Lung (tissue), 12 donors: ENCODE measurements around the gene NOS1AP. TPM values are rescaled to one million over a fixed set of nuclear protein-coding genes. Genes with fewer than 3 reads are reported as not detected.

Source experiments
- ATAC-seq: fragments of 200-7000 bp; cut with Tn5 transposase; one replicate; pipeline ENCODE4 v1.9.1; 2020; ENCODE audit warnings: moderate number of reproducible peaks; ENCODE audit not compliant: insufficient read depth, low FRiP score
- DNase-seq, 3 donors: peaks; one replicate each; pipeline ENCODE4 v3.0.0-alpha.2; 2013 to 2017
- H3K27ac ChIP-seq, 2 donors: one replicate each; pipeline ENCODE4 v1.5.1; 2013; ENCODE audit warnings: mild to moderate bottlenecking in 2 of 2, moderate library complexity in 2 of 2, control low read depth in 1 of 2, inconsistent platforms in 1 of 2, low read depth in 1 of 2, low read length in 1 of 2
- H3K27me3 ChIP-seq, 3 donors: one replicate each; pipeline ENCODE4 v1.5.1; 2013; ENCODE audit warnings: low read length in 2 of 3; ENCODE audit not compliant: control insufficient read depth in 3 of 3, insufficient read depth in 3 of 3
- H3K36me3 ChIP-seq, 4 donors: one replicate each; pipeline ENCODE4 v1.5.1; 2013; ENCODE audit warnings: low read length in 4 of 4, mild to moderate bottlenecking in 1 of 4, moderate library complexity in 1 of 4; ENCODE audit not compliant: control insufficient read depth in 4 of 4, insufficient read depth in 4 of 4
- H3K4me1 ChIP-seq, 5 donors: one replicate each; pipeline ENCODE4 v1.5.1; 2013; ENCODE audit warnings: low read length in 5 of 5, mild to moderate bottlenecking in 2 of 5, moderate library complexity in 1 of 5; ENCODE audit not compliant: control insufficient read depth in 5 of 5, insufficient read depth in 5 of 5
- H3K4me3 ChIP-seq: one replicate; pipeline ENCODE4 v1.5.1; 2013; ENCODE audit warnings: mild to moderate bottlenecking, control low read depth, moderate library complexity
- H3K9ac ChIP-seq, 2 donors: one replicate each; pipeline ENCODE4 v1.5.1; 2013; ENCODE audit warnings: low read length in 2 of 2, control low read depth in 1 of 2; ENCODE audit not compliant: insufficient read depth in 1 of 2
- H3K9me3 ChIP-seq, 4 donors: one replicate each; pipeline ENCODE4 v1.5.1; 2013; ENCODE audit warnings: low read length in 3 of 4, mild to moderate bottlenecking in 1 of 4, moderate library complexity in 1 of 4; ENCODE audit not compliant: control insufficient read depth in 4 of 4, insufficient read depth in 3 of 4
- CTCF ChIP-seq: IDR thresholded peaks from 2 replicates; pipeline ENCODE4 v1.5.1; 2012; ENCODE audit warnings: mild to moderate bottlenecking; ENCODE audit errors: control extremely low read depth, extremely low read depth
- WGBS, 2 donors: extraction: QIAGEN DNeasy Blood & Tissue Kit; methylation state at CpG; one replicate each; pipeline ENCODE4 v1.1.7; 2013; 5-methylcytosine and 5-hydroxymethylcytosine counted together
- polyA plus RNA-seq, 2 donors: library from polyadenylated mRNA; stranded (reverse); fragments of 200-250 nt; gene quantifications; one replicate each; pipeline ENCODE4 v1.2.1, GENCODE V29; 2013
- total RNA-seq, 2 donors: library from RNA; depleted of rRNA in 1 of 2; stranded (reverse); fragments of >200 nt in 1 of 2; gene quantifications; one replicate each; pipeline ENCODE4 v1.2.1, GENCODE V29; 2014 to 2021
- donor health status: control.
- donor health status: control.
- donor health status: Bipolar disorder and iron deficiency.
- donor health status: healthy.
- donor health status: DM: yes; HTN: yes; CAD: no.

NOS1AP gene
- total and polyA plus RNA-seq, 4 donors = 0.57 to 5.0 (median 1.2) TPM

- Histone ChIP-seq H3K4me1 (peaks cover 0 to 44% (median 13%) of the 10 kb centered on the region in 5 donors), H3K27ac (no peak overlapping the region), H3K27me3 (no peaks in the 10 kb centered on the region), H3K9me3 (no peaks in the 10 kb centered on the region), H3K36me3 (no peaks in the 10 kb centered on the region), H3K9ac (no peak overlapping the region), H3K4me3 (no peak overlapping the region)
- no peak for DNase-seq
- 86 to 90% methylated on average over 7 of the region's 7 CpGs for WGBS, 2 donors
- no peak for ATAC-seq
- TF ChIP-seq CTCF = no peak
These were observed 143.2 kb downstream of the NOS1AP start for GRCh38 chr1:162212713-162213112.

GRCh38 chr1:162213281-162213912 lies 143.9 kb downstream of the NOS1AP start:
- no peaks in the 10 kb centered on the region for H3K36me3 ChIP-seq
- H3K27me3 ChIP-seq = no peaks in the 10 kb centered on the region
- 47 to 77% methylated on average over 7 of the region's 7 CpGs for WGBS, 2 donors
- no peaks in the 10 kb centered on the region for H3K9me3 ChIP-seq
- no peak overlapping the region for H3K4me3 ChIP-seq
- H3K9ac ChIP-seq = no peak overlapping the region
- peak; percentile 45 for ATAC-seq
- peak; percentile 81 to 90 (median 84) for DNase-seq
- H3K27ac ChIP-seq = peak overlapping the region in 1 of 2 donors; percentile 37
- TF ChIP-seq CTCF = no peak
- peaks cover 0 to 45% (median 13%) of the 10 kb centered on the region in 5 donors for H3K4me1 ChIP-seq

GRCh38 chr1:162214202-162214601 lies 144.7 kb downstream of the NOS1AP start:
- Histone ChIP-seq H3K27ac (no peak overlapping the region), H3K36me3 (no peaks in the 10 kb centered on the region), H3K4me1 (peaks cover 0 to 38% (median 12%) of the 10 kb centered on the region in 5 donors), H3K9ac (no peak overlapping the region), H3K4me3 (no peak overlapping the region), H3K9me3 (no peaks in the 10 kb centered on the region), H3K27me3 (no peaks in the 10 kb centered on the region)
- 84 to 86% methylated on average over 6 of the region's 6 CpGs for WGBS, 2 donors
- no peak for DNase-seq
- TF ChIP-seq CTCF = no peak
- ATAC-seq = no peak

- no peak overlapping the region for H3K4me3 ChIP-seq
- WGBS, 2 donors = 40 to 46% methylated on average over 5 of the region's 5 CpGs
- no peak overlapping the region for H3K27ac ChIP-seq
- DNase-seq (no peak), ATAC-seq (no peak)
- H3K4me1 ChIP-seq = peaks cover 0 to 34% (median 12%) of the 10 kb centered on the region in 5 donors
- H3K9ac ChIP-seq = no peak overlapping the region
- H3K27me3 ChIP-seq = no peaks in the 10 kb centered on the region
- no peak for TF ChIP-seq CTCF
- H3K36me3 ChIP-seq = no peaks in the 10 kb centered on the region
- H3K9me3 ChIP-seq = no peaks in the 10 kb centered on the region
These were observed 146.4 kb downstream of the NOS1AP start for GRCh38 chr1:162215902-162216301.
